ENCODE results near the gene RTP3.

Gene RTP3

DNA sequence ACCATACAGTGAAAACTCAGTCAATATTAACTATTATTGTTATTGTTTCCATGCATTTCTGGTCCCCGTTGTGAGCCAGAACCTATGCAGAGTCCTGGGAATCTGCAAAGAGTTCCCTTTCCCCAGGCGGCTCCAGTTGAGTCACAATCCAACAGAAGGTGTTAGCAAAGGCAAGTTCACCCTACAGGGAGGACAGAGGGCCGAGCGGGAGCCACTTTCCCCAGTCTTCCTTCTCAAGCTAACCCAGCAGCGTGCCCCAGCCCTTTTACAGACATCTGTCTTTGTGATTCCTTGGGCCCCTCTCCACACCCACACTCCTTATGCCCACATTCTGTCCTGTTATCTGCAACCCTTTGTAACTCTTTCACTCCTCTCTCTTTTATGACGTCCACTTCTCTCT, 20.0 kb upstream of the RTP3 start:
- TF ChIP-seq, protein P1, sequence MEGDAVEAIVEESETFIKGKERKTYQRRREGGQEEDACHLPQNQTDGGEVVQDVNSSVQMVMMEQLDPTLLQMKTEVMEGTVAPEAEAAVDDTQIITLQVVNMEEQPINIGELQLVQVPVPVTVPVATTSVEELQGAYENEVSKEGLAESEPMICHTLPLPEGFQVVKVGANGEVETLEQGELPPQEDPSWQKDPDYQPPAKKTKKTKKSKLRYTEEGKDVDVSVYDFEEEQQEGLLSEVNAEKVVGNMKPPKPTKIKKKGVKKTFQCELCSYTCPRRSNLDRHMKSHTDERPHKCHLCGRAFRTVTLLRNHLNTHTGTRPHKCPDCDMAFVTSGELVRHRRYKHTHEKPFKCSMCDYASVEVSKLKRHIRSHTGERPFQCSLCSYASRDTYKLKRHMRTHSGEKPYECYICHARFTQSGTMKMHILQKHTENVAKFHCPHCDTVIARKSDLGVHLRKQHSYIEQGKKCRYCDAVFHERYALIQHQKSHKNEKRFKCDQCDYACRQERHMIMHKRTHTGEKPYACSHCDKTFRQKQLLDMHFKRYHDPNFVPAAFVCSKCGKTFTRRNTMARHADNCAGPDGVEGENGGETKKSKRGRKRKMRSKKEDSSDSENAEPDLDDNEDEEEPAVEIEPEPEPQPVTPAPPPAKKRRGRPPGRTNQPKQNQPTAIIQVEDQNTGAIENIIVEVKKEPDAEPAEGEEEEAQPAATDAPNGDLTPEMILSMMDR (IDR thresholded peaks at IDR 0.05; ENCODE audit: insufficient read depth, low read depth, low read length, missing control alignments): no peak
- DNase-seq (ENCODE audit: low read depth): no peak

DNA sequence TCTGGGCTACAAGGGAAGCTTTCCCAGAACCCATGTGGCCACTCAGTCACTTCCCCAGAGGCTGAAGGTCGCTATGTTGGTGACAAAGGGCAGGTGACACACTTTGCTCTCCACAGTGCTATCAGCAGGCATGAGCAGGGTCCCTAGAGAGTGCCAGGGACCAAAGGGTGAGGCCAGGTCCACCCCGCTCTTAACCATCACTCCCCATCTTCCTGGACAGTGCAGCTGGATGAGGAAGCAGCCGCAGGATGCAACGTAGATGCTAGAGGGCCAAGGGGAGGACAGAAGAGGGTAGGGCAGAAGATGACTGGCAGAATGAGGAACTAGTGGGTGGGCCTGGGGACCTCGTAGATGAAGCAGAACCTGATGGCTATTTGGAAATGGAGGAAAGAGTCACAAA, 19.4 kb upstream of the RTP3 start:
- TF ChIP-seq, protein P1 (IDR thresholded peaks at IDR 0.05; ENCODE audit: insufficient read depth, low read depth, low read length, missing control alignments): no peak
- no peak for DNase-seq (ENCODE audit: low read depth)
- H3K4me3 ChIP-seq (ENCODE audit: low read length): no peak overlapping the region

More for the DNA sequence above, 20.0 kb upstream of the RTP3 start:
- H3K4me3 ChIP-seq (ENCODE audit: low read length): no peak overlapping the region

DNA sequence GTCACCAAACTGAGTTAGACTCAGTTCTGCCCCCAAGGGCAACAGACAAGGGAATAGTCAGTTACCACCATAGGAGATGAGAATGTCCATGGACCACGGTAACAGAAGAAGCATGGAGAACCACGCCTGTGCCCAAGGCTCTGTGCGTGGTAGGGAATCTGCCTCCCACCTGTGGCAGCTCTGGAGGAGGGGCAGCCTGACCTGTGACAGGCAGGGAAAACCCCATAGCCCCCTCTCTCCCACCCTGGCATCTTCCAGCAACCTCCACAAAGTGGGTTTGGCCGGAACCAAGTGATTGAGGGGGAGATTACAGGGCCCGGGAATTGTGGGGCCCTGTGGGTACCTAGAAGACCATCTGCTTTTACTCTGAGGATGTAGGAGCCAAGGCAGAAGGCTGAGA, 18.8 kb upstream of the RTP3 start:
- TF ChIP-seq, protein P1 (IDR thresholded peaks at IDR 0.05; ENCODE audit: insufficient read depth, low read depth, low read length, missing control alignments): no peak
- no peak for DNase-seq (ENCODE audit: low read depth)
- no peak overlapping the region for H3K4me3 ChIP-seq (ENCODE audit: low read length)

DNA sequence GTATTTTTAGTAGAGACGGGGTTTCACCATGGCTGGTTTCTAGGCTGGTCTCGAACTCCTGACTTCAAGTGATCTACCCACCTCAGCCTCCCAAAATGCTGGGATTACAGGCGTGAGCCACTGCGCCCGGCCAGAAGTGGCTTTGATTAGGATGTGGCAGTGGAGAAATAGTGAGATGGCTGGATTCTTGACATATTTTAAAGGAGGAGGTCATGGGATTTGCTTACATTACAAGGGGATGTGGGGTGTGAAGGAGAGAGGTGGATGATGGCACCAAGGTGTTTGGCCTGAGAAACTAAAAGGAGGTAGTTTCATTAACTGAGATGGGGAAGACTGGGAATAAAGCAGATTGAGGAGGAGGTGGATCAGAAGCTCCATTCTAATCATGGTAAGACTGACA, 18.1 kb upstream of the RTP3 start:
- TF ChIP-seq, protein P1 (IDR thresholded peaks at IDR 0.05; ENCODE audit: insufficient read depth, low read depth, low read length, missing control alignments): no peak
- no peak overlapping the region for H3K4me3 ChIP-seq (ENCODE audit: low read length)
- DNase-seq (ENCODE audit: low read depth): no peak

DNA sequence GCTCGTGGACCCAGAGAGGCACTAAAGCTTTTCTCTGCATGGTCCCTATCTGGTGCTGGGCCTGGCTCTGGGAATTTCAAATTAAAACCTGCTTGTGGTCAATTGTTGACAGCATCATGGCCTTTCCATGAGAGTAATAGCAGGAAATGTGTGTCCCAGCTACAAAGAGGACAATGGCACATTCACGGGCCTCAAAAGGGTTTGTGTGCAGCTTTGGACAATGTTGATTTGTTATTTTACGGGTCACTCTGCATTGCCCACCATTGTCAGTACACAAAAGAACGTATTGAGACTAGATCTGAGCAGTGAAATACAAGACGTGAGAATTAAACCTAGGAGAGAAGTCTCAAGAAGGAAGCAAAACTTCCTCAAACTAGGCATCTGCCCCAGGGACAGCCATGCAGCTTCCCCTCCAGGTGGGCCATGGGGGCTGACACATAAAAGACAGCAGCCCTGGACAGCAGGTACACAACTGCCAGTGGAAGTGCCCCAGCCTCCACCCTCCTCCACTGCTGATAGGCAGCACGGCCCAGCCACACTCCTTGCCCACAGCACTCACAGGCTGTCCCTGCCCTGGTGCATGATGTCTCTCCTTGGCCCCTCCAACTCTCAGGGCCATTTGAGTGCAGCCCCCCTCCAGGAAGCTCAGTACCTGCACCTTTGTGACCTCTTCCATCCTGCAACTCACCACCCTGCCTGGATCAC, 17.1 kb upstream of the RTP3 start:
- TF ChIP-seq, protein P1 (IDR thresholded peaks at IDR 0.05; ENCODE audit: insufficient read depth, low read depth, low read length, missing control alignments): no peak
- DNase-seq (ENCODE audit: low read depth): no peak
- H3K4me3 ChIP-seq (ENCODE audit: low read length): no peak overlapping the region

DNA sequence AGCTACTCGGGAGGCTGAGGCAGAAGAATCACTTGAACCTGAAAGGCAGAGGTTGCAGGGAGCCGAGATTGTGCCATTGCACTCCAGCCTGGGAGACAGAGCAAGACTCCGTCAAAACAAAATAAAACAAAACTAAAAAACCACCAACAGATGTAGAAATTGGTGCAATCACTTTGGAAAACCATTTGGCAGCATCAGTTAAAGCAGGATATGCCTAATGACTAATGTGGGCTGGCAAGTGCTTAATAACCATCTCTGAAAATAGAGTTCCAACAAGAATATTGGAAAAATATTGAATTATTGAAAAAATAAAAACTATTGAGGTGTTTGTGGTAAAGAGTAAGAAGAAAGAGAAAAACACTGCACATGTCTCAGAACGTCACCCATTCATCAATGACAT, 16.1 kb upstream of the RTP3 start:
- TF ChIP-seq, protein P1 (IDR thresholded peaks at IDR 0.05; ENCODE audit: insufficient read depth, low read depth, low read length, missing control alignments): no peak
- no peak overlapping the region for H3K4me3 ChIP-seq (ENCODE audit: low read length)
- DNase-seq (ENCODE audit: low read depth): no peak
